Transverse colon (tissue), 3 donors: Measurements from ENCODE around the gene CSNK1A1L.

ENCODE experiments used
- POLR2A ChIP-seq: fragments of 450-650 bp; IDR thresholded peaks from one replicate; pipeline ENCODE4 v1.6.1; 2016; ENCODE audit warnings: antibody characterized with exemption, mild to moderate bottlenecking, moderate library complexity
- TF ChIP-seq, protein P1 (sequence below), 5 experiments: fragments of 200-600 bp in 3 of 5; fragments of 450-650 bp in 2 of 5; sonication (generic) in 3 of 5; IDR thresholded peaks; 1 replicate in 2 of 5; 2 replicates in 3 of 5; pipeline ENCODE4 v1.5.1; 2016 to 2017; ENCODE audit warnings: antibody characterized with exemption in 5 of 5, inconsistent platforms in 3 of 5, mild to moderate bottlenecking in 2 of 5, moderate library complexity in 1 of 5

DNA sequence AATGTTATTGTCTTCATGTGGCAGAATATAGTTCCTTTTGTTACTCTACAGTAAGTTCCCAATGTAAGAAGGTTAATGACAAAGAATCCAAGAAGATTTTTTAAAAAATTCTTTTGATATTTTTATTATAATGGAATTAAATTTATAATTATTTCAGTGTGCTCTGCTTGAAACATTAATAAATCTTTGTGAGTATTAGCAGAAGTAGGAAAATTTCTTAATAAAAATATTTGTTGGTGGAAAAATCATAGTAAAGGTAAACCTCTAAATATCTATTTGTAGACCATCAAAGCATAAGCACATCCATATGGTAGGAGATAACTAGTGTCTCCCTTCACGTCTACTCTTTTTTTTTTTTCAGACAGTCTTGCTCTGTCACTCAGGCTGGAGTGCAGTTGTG is 4.3 kb downstream of the CSNK1A1L start:
- TF ChIP-seq, protein P1, sequence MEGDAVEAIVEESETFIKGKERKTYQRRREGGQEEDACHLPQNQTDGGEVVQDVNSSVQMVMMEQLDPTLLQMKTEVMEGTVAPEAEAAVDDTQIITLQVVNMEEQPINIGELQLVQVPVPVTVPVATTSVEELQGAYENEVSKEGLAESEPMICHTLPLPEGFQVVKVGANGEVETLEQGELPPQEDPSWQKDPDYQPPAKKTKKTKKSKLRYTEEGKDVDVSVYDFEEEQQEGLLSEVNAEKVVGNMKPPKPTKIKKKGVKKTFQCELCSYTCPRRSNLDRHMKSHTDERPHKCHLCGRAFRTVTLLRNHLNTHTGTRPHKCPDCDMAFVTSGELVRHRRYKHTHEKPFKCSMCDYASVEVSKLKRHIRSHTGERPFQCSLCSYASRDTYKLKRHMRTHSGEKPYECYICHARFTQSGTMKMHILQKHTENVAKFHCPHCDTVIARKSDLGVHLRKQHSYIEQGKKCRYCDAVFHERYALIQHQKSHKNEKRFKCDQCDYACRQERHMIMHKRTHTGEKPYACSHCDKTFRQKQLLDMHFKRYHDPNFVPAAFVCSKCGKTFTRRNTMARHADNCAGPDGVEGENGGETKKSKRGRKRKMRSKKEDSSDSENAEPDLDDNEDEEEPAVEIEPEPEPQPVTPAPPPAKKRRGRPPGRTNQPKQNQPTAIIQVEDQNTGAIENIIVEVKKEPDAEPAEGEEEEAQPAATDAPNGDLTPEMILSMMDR (IDR thresholded peaks at IDR 0.05), result no peak
- TF ChIP-seq POLR2A, result no peak
